ENCODE measurements around the gene NOXA1.

GRCh38 chr9:137427454-137428310 is 4.5 kb downstream of the NOXA1 start:
- TF ChIP-seq POLR2A (IDR thresholded peaks at IDR 0.05) (no peak), CTCF (IDR thresholded peaks at IDR 0.05) (no peak), POLR2AphosphoS5 (IDR thresholded peaks at IDR 0.05) (no peak)

Measured in sigmoid colon (tissue), 4 donors.